ENCODE measurements around the gene CHCT1. TPM values are rescaled to one million over a fixed set of nuclear protein-coding genes. Genes with fewer than 3 reads are reported as not detected.

Gene CHCT1
- total RNA-seq, 4 donors from 2014 or later = not detected

DNA sequence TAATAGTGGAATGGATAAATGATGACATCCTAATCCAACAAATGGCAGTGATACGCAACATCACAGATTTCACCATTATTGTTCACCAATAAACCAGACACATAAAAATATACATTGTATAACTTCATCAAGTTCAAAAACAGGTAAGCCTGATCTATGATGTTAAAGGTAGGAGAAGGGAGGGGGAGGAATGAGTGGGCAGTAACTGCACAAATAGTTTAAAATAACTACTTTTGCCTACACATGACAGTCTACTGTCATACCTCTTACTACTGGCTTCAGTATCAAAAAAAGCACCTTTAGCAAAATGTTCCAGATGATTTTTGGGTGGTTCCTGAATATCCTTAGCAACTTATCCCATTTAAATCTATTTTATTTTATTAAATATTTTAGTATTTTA lies 28.8 kb downstream of the CHCT1 start:
- H3K4me3 ChIP-seq = no peak overlapping the region
- no peak for DNase-seq (ENCODE audit: low spot score in 2 of 2)
- no peaks in the 10 kb centered on the region for H3K4me1 ChIP-seq
- H3K36me3 ChIP-seq = peaks cover 0 to 89% (median 2%) of the 10 kb centered on the region in 3 donors
- no peaks in the 10 kb centered on the region for H3K27me3 ChIP-seq
- WGBS, 2 donors = 96 to 100% methylated on average over 1 of the region's 1 CpG
- H3K9me3 ChIP-seq = no peaks in the 10 kb centered on the region
- TF ChIP-seq, protein P1, sequence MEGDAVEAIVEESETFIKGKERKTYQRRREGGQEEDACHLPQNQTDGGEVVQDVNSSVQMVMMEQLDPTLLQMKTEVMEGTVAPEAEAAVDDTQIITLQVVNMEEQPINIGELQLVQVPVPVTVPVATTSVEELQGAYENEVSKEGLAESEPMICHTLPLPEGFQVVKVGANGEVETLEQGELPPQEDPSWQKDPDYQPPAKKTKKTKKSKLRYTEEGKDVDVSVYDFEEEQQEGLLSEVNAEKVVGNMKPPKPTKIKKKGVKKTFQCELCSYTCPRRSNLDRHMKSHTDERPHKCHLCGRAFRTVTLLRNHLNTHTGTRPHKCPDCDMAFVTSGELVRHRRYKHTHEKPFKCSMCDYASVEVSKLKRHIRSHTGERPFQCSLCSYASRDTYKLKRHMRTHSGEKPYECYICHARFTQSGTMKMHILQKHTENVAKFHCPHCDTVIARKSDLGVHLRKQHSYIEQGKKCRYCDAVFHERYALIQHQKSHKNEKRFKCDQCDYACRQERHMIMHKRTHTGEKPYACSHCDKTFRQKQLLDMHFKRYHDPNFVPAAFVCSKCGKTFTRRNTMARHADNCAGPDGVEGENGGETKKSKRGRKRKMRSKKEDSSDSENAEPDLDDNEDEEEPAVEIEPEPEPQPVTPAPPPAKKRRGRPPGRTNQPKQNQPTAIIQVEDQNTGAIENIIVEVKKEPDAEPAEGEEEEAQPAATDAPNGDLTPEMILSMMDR (IDR thresholded peaks at IDR 0.05) = no peak
- no peak for TF ChIP-seq EP300 (IDR thresholded peaks at IDR 0.05)
- TF ChIP-seq POLR2A (IDR thresholded peaks at IDR 0.05) = no peak
- no peak overlapping the region for H3K27ac ChIP-seq

DNA sequence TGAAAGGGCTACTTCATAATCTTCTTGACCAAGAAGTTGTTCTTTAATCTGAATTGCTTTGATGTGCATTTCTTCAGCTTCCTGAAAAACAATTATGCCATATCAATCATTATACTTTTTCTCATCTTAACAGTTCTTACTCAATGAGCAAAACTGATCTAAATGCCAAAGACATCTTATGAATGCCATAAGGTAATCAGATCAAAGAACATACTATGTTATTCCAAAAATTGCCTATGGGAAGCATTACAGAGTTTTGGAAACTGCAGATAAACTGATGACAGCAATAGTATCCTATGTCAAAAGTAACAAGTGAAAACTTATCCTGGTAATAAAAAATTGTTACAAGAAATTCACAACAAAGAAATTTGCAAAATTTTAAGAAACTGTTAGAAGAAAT lies 29.7 kb downstream of the CHCT1 start:
- peaks cover 0 to 92% (median 2%) of the 10 kb centered on the region in 3 donors for H3K36me3 ChIP-seq

DNA sequence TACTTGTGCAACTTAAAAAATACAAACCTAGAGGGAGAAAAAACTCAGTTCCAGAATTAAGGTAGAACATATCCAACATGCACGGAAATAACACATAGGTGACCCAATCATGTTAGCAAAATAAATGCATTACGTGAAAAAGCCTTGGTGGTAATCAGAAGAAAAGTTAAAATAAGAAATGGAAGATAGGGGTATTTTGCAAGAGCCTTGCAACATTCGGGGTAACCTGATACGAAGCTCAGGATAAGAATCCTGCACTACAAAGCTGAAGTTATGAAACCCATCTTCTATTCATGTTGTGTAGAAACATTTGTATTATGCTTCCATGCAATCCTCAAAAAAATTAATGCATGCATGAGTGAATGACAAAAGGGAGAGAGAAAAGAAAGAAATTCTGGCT lies 33.1 kb downstream of the CHCT1 start:
- H3K27me3 ChIP-seq = no peaks in the 10 kb centered on the region
- TF ChIP-seq EP300 (IDR thresholded peaks at IDR 0.05) (no peak), POLR2A (IDR thresholded peaks at IDR 0.05) (no peak)
- TF ChIP-seq, protein P1 (IDR thresholded peaks at IDR 0.05) = no peak
- no peaks in the 10 kb centered on the region for H3K4me1 ChIP-seq
- 88 to 92% methylated on average over 4 of the region's 4 CpGs for WGBS, 2 donors
- DNase-seq (ENCODE audit: low spot score in 2 of 2) = no peak
- no peaks in the 10 kb centered on the region for H3K9me3 ChIP-seq
- no peak overlapping the region for H3K4me3 ChIP-seq
- no peak overlapping the region for H3K27ac ChIP-seq
- H3K36me3 ChIP-seq = peaks cover 0 to 90% (median 4%) of the 10 kb centered on the region in 3 donors

More for the DNA sequence above, 29.7 kb downstream of the CHCT1 start:
- H3K4me1 ChIP-seq = no peaks in the 10 kb centered on the region
- no peak for DNase-seq (ENCODE audit: low spot score in 2 of 2)
- no peak overlapping the region for H3K27ac ChIP-seq
- no peaks in the 10 kb centered on the region for H3K9me3 ChIP-seq
- no peak for TF ChIP-seq EP300 (IDR thresholded peaks at IDR 0.05)
- no peak for TF ChIP-seq POLR2A (IDR thresholded peaks at IDR 0.05)
- TF ChIP-seq, protein P1 (IDR thresholded peaks at IDR 0.05) = no peak
- H3K4me3 ChIP-seq = no peak overlapping the region
- no peaks in the 10 kb centered on the region for H3K27me3 ChIP-seq

DNA sequence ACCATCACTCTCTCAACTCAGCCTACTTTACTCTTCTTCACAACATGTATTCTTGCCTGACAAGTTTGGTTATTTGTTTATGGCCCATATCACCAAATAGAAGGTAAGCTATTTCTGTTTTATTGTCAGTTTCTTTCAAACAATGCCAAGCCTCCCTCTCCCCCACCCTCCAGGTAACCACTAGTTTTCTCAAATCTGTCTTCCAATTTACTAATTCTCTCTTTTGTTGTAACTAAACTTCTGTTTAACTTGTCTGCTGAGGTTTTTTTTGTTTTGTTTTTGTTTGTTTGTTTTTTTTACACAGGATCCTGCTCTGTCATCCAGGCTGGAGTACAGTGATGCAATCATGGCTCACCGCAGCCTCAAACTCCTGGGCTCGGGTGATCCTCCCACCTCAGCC lies 34.9 kb downstream of the CHCT1 start:
- WGBS, 2 donors = 96 to 100% methylated on average over 2 of the region's 2 CpGs
- no peaks in the 10 kb centered on the region for H3K27me3 ChIP-seq
- H3K4me1 ChIP-seq = no peaks in the 10 kb centered on the region
- H3K36me3 ChIP-seq = peaks cover 0 to 88% (median 10%) of the 10 kb centered on the region in 3 donors
- TF ChIP-seq POLR2A (IDR thresholded peaks at IDR 0.05) (no peak), EP300 (IDR thresholded peaks at IDR 0.05) (no peak)
- TF ChIP-seq, protein P1 (IDR thresholded peaks at IDR 0.05) = no peak
- H3K9me3 ChIP-seq = no peaks in the 10 kb centered on the region
- H3K4me3 ChIP-seq = no peak overlapping the region
- no peak for DNase-seq (ENCODE audit: low spot score in 2 of 2)
- H3K27ac ChIP-seq = no peak overlapping the region

DNA sequence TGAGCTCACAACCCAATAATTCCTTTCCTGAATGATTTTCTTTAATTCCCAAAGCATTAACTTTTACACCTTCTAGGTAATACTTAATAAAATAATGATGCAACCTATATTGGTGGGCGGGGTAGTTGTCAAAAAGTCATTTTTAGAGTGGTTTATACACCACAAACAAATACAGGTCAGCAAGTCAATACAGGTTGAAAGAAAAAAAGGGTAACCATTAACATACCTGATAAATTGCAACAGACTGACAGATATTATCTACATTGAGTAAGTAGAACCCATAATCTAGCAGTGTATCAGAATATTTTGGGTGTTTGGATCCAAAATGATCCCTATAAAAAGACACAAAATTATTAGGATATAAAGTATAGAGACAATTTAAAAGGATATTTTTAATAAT lies 39.3 kb downstream of the CHCT1 start:
- Histone ChIP-seq H3K27ac (no peak overlapping the region), H3K36me3 (peaks cover 0 to 90% (median 10%) of the 10 kb centered on the region in 3 donors), H3K9me3 (no peaks in the 10 kb centered on the region), H3K27me3 (no peaks in the 10 kb centered on the region), H3K4me1 (peaks cover 0 to 6% (median 0%) of the 10 kb centered on the region in 4 donors), H3K4me3 (no peak overlapping the region)
- DNase-seq (ENCODE audit: low spot score in 2 of 2) = no peak
- WGBS, 2 donors = 95 to 98% methylated on average over 1 of the region's 1 CpG
- TF ChIP-seq EP300 (IDR thresholded peaks at IDR 0.05) (no peak), POLR2A (IDR thresholded peaks at IDR 0.05) (no peak)
- TF ChIP-seq, protein P1 (IDR thresholded peaks at IDR 0.05) = no peak

Measured in tibial nerve (tissue), 4 donors.